Bronchial epithelial cell (primary cell): ENCODE measurements around the gene SYNE1. TPM values are rescaled to one million over a fixed set of nuclear protein-coding genes. Genes with fewer than 3 reads are reported as not detected.
A peak's percentile ranks its signal among the peaks of the same experiment; 100 is the strongest.

ENCODE experiments used
- DNase-seq: peaks from one replicate; pipeline ENCODE4 v3.0.0-alpha.2; 2010; ENCODE audit warnings: low read depth
- FAIRE-seq: peaks from 2 replicates; lab custom pipeline; 2011; peaks lifted over from hg19 to GRCh38; lab: Jason Lieb, UNC
- H3K27me3 ChIP-seq: 2 replicates; pipeline ENCODE4 v1.5.1; 2011; ENCODE audit warnings: low read length; ENCODE audit not compliant: control insufficient read depth, insufficient read depth
- H3K36me3 ChIP-seq: 2 replicates; pipeline ENCODE4 v1.5.1; 2011; ENCODE audit warnings: low read length; ENCODE audit not compliant: control insufficient read depth, insufficient read depth
- H3K4me3 ChIP-seq: 2 replicates; pipeline ENCODE4 v1.5.1; 2011; ENCODE audit warnings: mild to moderate bottlenecking, low read depth, low read length, control low read depth
- total RNA-seq: library from RNA; depleted of rRNA; stranded (reverse); fragments of >200 nt; gene quantifications from 2 replicates; pipeline ENCODE4 v1.2.1, GENCODE V29; 2014
- TF ChIP-seq, protein P1 (sequence below): IDR thresholded peaks from 2 replicates; pipeline ENCODE4 v1.5.1; 2011; ENCODE audit warnings: mild to moderate bottlenecking, moderate library complexity, low read length, control low read depth, inconsistent platforms; ENCODE audit not compliant: insufficient read depth, severe bottlenecking

Gene SYNE1
- total RNA-seq, 1 donor from 2014 or later = 15.8 TPM

- Histone ChIP-seq H3K4me3 (no peak overlapping the region), H3K27me3 (no peaks in the 10 kb centered on the region), H3K36me3 (no peaks in the 10 kb centered on the region)
- FAIRE-seq (no peak), DNase-seq (peak; percentile 74)
- TF ChIP-seq, protein P1, sequence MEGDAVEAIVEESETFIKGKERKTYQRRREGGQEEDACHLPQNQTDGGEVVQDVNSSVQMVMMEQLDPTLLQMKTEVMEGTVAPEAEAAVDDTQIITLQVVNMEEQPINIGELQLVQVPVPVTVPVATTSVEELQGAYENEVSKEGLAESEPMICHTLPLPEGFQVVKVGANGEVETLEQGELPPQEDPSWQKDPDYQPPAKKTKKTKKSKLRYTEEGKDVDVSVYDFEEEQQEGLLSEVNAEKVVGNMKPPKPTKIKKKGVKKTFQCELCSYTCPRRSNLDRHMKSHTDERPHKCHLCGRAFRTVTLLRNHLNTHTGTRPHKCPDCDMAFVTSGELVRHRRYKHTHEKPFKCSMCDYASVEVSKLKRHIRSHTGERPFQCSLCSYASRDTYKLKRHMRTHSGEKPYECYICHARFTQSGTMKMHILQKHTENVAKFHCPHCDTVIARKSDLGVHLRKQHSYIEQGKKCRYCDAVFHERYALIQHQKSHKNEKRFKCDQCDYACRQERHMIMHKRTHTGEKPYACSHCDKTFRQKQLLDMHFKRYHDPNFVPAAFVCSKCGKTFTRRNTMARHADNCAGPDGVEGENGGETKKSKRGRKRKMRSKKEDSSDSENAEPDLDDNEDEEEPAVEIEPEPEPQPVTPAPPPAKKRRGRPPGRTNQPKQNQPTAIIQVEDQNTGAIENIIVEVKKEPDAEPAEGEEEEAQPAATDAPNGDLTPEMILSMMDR = peak; percentile 49
These were observed 512.6 kb downstream of the SYNE1 start for GRCh38 chr6:152124429-152125074.

DNA sequence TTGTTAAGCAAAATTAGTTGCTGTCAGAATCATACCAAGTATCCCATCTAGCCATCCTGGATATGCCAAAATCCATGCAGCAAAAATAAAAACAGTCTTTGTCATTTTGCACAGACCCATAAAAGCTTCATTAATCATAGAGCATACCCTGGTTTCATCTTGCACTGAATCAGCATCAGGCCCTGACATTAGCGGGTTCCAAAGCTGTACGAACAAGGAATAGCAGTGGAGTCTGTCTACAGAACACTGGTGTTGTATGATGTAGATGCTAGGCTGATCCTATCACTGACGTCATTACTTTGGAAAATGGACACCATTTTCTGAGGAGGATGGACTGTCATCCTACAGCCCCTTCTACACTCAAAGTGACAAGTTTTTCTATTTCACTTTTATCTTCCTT lies 514.1 kb downstream of the SYNE1 start:
- Histone ChIP-seq H3K36me3 (no peaks in the 10 kb centered on the region), H3K4me3 (no peak overlapping the region), H3K27me3 (no peaks in the 10 kb centered on the region)
- TF ChIP-seq, protein P1 = no peak
- DNase-seq (no peak), FAIRE-seq (no peak)

GRCh38 chr6:152122434-152122833 lies 514.7 kb downstream of the SYNE1 start:
- TF ChIP-seq, protein P1 = no peak
- Histone ChIP-seq H3K27me3 (no peaks in the 10 kb centered on the region), H3K4me3 (no peak overlapping the region), H3K36me3 (no peaks in the 10 kb centered on the region)
- DNase-seq (no peak), FAIRE-seq (no peak)

- Histone ChIP-seq H3K27me3 (no peaks in the 10 kb centered on the region), H3K36me3 (no peaks in the 10 kb centered on the region), H3K4me3 (no peak overlapping the region)
- TF ChIP-seq, protein P1 = no peak
- no peak for FAIRE-seq
- DNase-seq = no peak
These were observed 515.3 kb downstream of the SYNE1 start for GRCh38 chr6:152121910-152122309.

DNA sequence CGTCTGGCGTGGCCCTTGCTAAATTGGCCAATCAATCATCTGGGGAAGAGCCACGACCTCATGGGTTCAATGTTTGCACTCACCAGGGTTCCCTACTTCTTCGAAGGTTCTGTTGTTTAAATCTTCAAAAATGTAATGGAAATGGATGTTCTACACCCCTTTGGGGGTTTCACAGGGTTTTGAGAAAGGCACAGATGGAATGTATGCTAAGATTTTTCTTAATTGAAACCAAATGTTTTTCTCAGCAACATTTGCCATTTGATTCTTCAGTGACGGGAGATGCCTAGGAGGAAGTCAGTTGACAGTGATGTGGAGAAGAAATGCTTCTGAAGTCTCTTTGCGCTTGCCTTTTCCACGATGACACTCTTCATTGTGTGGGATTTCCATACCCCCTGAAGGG lies 517.3 kb downstream of the SYNE1 start:
- Histone ChIP-seq H3K36me3 (no peaks in the 10 kb centered on the region), H3K4me3 (no peak overlapping the region), H3K27me3 (no peaks in the 10 kb centered on the region)
- DNase-seq = no peak
- no peak for FAIRE-seq
- TF ChIP-seq, protein P1 = no peak

- DNase-seq (no peak), FAIRE-seq (no peak)
- no peak overlapping the region for H3K4me3 ChIP-seq
- no peaks in the 10 kb centered on the region for H3K27me3 ChIP-seq
- TF ChIP-seq, protein P1 = no peak
- no peaks in the 10 kb centered on the region for H3K36me3 ChIP-seq
These were observed 518.5 kb downstream of the SYNE1 start for GRCh38 chr6:152118678-152119077.
